Measurements from ENCODE around the gene GXYLT2. TPM values are rescaled to one million over a fixed set of nuclear protein-coding genes. Genes with fewer than 3 reads are reported as not detected.

Gene GXYLT2
- total and polyA plus RNA-seq, 2 of the 13 experiments (the other 11 are each of a cell fraction or from before 2014, with no cell fraction given), result 4.3 to 6.9 TPM

DNA sequence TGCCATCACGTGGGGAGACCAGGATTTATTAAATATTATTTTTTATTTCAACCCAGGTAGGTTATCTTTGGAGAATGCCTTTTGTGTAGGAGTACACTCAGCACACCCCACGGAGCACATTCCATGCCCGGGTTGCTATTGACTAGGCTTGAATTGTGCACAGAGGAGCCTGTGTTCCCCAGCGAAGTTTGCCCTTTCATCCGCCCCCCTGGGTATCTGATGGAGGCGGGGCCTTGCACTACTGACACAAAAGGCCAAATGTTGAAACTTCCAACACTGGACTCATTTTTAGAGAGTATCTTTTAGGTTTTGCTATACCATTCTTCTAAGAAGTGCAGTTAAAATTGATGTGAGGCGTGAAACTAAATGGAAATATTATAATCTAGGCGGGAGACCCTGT, 69.5 kb downstream of the GXYLT2 start (continued):
- TF ChIP-seq, protein P1, sequence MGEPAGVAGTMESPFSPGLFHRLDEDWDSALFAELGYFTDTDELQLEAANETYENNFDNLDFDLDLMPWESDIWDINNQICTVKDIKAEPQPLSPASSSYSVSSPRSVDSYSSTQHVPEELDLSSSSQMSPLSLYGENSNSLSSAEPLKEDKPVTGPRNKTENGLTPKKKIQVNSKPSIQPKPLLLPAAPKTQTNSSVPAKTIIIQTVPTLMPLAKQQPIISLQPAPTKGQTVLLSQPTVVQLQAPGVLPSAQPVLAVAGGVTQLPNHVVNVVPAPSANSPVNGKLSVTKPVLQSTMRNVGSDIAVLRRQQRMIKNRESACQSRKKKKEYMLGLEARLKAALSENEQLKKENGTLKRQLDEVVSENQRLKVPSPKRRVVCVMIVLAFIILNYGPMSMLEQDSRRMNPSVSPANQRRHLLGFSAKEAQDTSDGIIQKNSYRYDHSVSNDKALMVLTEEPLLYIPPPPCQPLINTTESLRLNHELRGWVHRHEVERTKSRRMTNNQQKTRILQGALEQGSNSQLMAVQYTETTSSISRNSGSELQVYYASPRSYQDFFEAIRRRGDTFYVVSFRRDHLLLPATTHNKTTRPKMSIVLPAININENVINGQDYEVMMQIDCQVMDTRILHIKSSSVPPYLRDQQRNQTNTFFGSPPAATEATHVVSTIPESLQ (CRISPR knock-in tag; conservative IDR thresholded peaks at IDR 0.05), result no peak
- TF ChIP-seq PPARG (CRISPR knock-in tag; conservative IDR thresholded peaks at IDR 0.05) (peak; percentile 48; the same call in 1 of the 2 replicates), RAD21 (CRISPR knock-in tag; IDR thresholded peaks at IDR 0.05) (no peak), FOXA3 (CRISPR knock-in tag; IDR thresholded peaks at IDR 0.05) (peak; percentile 76), HOXA7 (CRISPR knock-in tag; IDR thresholded peaks at IDR 0.05) (no peak), ZNF124 (CRISPR knock-in tag; IDR thresholded peaks at IDR 0.05) (no peak), DNMT1 (CRISPR knock-in tag; IDR thresholded peaks at IDR 0.05) (no peak), MBNL3 (CRISPR knock-in tag; conservative IDR thresholded peaks at IDR 0.05) (no peak), ARNT2 (CRISPR knock-in tag; IDR thresholded peaks at IDR 0.05; ENCODE audit: low read depth) (no peak), TP53 (CRISPR knock-in tag; conservative IDR thresholded peaks at IDR 0.05) (no peak), ZNF841 (CRISPR knock-in tag; IDR thresholded peaks at IDR 0.05; ENCODE audit: borderline replicate concordance) (no peak), RXRA (CRISPR knock-in tag; IDR thresholded peaks at IDR 0.05) (peak; percentile 69; the same call in 1 of the 2 replicates), ZNF7 (CRISPR knock-in tag; IDR thresholded peaks at IDR 0.05) (no peak), ZNF12 (CRISPR knock-in tag; IDR thresholded peaks at IDR 0.05) (no peak)
- TF ChIP-seq, protein P2, sequence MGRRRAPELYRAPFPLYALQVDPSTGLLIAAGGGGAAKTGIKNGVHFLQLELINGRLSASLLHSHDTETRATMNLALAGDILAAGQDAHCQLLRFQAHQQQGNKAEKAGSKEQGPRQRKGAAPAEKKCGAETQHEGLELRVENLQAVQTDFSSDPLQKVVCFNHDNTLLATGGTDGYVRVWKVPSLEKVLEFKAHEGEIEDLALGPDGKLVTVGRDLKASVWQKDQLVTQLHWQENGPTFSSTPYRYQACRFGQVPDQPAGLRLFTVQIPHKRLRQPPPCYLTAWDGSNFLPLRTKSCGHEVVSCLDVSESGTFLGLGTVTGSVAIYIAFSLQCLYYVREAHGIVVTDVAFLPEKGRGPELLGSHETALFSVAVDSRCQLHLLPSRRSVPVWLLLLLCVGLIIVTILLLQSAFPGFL (CRISPR knock-in tag; IDR thresholded peaks at IDR 0.05), result no peak
- TF ChIP-seq, protein P3, sequence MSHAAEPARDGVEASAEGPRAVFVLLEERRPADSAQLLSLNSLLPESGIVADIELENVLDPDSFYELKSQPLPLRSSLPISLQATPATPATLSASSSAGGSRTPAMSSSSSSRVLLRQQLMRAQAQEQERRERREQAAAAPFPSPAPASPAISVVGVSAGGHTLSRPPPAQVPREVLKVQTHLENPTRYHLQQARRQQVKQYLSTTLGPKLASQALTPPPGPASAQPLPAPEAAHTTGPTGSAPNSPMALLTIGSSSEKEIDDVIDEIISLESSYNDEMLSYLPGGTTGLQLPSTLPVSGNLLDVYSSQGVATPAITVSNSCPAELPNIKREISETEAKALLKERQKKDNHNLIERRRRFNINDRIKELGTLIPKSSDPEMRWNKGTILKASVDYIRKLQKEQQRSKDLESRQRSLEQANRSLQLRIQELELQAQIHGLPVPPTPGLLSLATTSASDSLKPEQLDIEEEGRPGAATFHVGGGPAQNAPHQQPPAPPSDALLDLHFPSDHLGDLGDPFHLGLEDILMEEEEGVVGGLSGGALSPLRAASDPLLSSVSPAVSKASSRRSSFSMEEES (CRISPR knock-in tag; IDR thresholded peaks at IDR 0.05), result peak; percentile 27; the same call in 1 of the 2 replicates
- TF ChIP-seq, protein P4, sequence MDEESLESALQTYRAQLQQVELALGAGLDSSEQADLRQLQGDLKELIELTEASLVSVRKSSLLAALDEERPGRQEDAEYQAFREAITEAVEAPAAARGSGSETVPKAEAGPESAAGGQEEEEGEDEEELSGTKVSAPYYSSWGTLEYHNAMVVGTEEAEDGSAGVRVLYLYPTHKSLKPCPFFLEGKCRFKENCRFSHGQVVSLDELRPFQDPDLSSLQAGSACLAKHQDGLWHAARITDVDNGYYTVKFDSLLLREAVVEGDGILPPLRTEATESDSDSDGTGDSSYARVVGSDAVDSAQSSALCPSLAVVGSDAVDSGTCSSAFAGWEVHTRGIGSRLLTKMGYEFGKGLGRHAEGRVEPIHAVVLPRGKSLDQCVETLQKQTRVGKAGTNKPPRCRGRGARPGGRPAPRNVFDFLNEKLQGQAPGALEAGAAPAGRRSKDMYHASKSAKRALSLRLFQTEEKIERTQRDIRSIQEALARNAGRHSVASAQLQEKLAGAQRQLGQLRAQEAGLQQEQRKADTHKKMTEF (CRISPR knock-in tag; IDR thresholded peaks at IDR 0.05), result peak; percentile 65
- TF ChIP-seq, protein P5, sequence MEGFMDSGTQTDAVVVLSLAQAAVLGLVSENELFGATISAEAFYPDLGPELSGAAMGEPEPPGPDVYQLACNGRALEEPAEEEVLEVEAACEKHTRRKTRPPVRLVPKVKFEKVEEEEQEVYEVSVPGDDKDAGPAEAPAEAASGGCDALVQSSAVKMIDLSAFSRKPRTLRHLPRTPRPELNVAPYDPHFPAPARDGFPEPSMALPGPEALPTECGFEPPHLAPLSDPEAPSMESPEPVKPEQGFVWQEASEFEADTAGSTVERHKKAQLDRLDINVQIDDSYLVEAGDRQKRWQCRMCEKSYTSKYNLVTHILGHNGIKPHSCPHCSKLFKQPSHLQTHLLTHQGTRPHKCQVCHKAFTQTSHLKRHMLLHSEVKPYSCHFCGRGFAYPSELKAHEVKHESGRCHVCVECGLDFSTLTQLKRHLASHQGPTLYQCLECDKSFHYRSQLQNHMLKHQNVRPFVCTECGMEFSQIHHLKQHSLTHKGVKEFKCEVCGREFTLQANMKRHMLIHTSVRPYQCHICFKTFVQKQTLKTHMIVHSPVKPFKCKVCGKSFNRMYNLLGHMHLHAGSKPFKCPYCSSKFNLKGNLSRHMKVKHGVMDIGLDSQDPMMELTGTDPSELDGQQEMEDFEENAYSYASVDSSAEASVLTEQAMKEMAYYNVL (CRISPR knock-in tag; IDR thresholded peaks at IDR 0.05; ENCODE audit: borderline replicate concordance), result no peak
- TF ChIP-seq, protein P6, sequence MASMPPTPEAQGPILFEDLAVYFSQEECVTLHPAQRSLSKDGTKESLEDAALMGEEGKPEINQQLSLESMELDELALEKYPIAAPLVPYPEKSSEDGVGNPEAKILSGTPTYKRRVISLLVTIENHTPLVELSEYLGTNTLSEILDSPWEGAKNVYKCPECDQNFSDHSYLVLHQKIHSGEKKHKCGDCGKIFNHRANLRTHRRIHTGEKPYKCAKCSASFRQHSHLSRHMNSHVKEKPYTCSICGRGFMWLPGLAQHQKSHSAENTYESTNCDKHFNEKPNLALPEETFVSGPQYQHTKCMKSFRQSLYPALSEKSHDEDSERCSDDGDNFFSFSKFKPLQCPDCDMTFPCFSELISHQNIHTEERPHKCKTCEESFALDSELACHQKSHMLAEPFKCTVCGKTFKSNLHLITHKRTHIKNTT (CRISPR knock-in tag; IDR thresholded peaks at IDR 0.05), result no peak
- TF ChIP-seq, protein P7, sequence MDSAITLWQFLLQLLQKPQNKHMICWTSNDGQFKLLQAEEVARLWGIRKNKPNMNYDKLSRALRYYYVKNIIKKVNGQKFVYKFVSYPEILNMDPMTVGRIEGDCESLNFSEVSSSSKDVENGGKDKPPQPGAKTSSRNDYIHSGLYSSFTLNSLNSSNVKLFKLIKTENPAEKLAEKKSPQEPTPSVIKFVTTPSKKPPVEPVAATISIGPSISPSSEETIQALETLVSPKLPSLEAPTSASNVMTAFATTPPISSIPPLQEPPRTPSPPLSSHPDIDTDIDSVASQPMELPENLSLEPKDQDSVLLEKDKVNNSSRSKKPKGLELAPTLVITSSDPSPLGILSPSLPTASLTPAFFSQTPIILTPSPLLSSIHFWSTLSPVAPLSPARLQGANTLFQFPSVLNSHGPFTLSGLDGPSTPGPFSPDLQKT (CRISPR knock-in tag; IDR thresholded peaks at IDR 0.05; ENCODE audit: borderline replicate concordance), result no peak

All from HepG2 (cell line).